ENCODE measurements around the gene CNNM2. TPM values are rescaled to one million over a fixed set of nuclear protein-coding genes. Genes with fewer than 3 reads are reported as not detected.

CNNM2 gene
- total RNA-seq, 2 donors from 2014 or later: 3.4 to 5.3 TPM

DNA sequence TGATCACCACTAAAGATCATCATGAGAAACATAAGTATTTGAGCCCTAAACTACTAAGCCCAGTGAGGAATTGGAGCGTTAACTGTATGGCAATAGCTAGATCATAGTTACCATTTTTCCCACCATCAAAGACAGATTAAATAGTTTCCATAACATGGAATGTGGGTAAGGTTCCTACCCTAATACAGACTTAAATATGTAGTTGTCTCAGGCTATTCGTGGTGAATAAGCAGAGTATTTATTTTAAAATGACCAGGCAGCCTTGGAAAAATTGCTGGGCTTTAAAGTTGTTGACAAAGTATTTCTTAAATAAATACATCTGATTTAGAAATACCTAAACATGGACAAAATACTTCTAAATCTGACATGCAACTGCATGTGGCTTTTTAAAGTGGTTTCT is 168.2 kb downstream of the CNNM2 start:
- no peak overlapping the region for H3K4me3 ChIP-seq
- DNase-seq (no peak), ATAC-seq (no peak)
- TF ChIP-seq, protein P1, sequence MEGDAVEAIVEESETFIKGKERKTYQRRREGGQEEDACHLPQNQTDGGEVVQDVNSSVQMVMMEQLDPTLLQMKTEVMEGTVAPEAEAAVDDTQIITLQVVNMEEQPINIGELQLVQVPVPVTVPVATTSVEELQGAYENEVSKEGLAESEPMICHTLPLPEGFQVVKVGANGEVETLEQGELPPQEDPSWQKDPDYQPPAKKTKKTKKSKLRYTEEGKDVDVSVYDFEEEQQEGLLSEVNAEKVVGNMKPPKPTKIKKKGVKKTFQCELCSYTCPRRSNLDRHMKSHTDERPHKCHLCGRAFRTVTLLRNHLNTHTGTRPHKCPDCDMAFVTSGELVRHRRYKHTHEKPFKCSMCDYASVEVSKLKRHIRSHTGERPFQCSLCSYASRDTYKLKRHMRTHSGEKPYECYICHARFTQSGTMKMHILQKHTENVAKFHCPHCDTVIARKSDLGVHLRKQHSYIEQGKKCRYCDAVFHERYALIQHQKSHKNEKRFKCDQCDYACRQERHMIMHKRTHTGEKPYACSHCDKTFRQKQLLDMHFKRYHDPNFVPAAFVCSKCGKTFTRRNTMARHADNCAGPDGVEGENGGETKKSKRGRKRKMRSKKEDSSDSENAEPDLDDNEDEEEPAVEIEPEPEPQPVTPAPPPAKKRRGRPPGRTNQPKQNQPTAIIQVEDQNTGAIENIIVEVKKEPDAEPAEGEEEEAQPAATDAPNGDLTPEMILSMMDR (IDR thresholded peaks at IDR 0.05): no peak
- TF ChIP-seq POLR2A (IDR thresholded peaks at IDR 0.05): no peak
- H3K27me3 ChIP-seq: no peaks in the 10 kb centered on the region
- H3K4me1 ChIP-seq: no peaks in the 10 kb centered on the region
- H3K9me3 ChIP-seq: no peaks in the 10 kb centered on the region
- intact Hi-C loops (cut with DNase I): no loop called here
- WGBS, 2 donors: 68 to 79% methylated on average over 2 of the region's 2 CpGs
- peaks cover 12 to 28% of the 10 kb centered on the region in 2 donors for H3K36me3 ChIP-seq (replicated peaks in 1 of 2; ENCODE audit: insufficient read depth in 1 of 2, low read depth in 2 of 2)
- H3K27ac ChIP-seq: no peak overlapping the region

DNA sequence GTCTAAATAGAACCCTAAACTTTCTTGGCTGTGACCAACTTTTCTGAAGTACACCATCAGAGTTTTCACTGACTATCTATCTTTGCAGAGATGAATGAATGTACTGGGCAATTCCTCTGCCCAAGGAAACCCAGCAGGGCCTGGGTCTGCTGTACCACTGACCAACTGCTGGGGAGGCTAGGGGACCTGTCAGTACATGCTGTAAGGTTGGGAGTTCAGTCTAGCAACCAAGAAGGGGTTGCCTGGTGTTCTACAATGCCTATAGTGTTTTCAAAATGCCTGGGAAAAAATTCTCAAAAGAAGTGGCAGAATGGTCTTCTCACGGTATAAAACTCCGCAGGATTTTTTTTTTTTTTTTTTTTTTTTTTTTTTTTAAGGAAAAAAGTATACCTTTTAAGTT is 168.7 kb downstream of the CNNM2 start:
- ATAC-seq (no peak), DNase-seq (no peak)
- no peak for TF ChIP-seq POLR2A (IDR thresholded peaks at IDR 0.05)
- TF ChIP-seq, protein P1 (IDR thresholded peaks at IDR 0.05): no peak
- no peak overlapping the region for H3K4me3 ChIP-seq
- H3K27ac ChIP-seq: no peak overlapping the region
- intact Hi-C loops (cut with DNase I): no loop called here
- H3K27me3 ChIP-seq: no peaks in the 10 kb centered on the region
- 61 to 98% methylated on average over 2 of the region's 2 CpGs for WGBS, 2 donors
- no peaks in the 10 kb centered on the region for H3K4me1 ChIP-seq
- no peaks in the 10 kb centered on the region for H3K9me3 ChIP-seq
- peaks cover 12 to 32% of the 10 kb centered on the region in 2 donors for H3K36me3 ChIP-seq (replicated peaks in 1 of 2; ENCODE audit: insufficient read depth in 1 of 2, low read depth in 2 of 2)

DNA sequence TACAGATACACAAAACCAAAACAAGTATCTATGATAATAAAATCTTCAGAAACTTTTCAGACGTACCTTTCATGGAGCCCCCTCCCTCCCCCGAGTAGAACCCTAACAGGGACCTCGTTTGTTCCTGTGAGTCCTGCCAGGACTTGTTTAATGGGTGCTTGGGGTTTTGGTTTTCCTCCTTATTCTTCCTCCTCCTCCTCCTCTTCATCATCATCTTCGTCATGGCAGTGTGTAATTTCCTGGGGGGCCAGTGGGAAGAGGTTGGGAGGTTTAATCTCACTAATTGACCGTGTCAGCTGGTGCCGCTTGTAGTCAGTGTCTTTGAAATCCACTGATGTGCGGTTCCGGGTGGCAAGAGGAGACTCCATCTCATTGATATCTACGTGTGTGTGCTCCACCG is 171.4 kb downstream of the CNNM2 start:
- intact Hi-C loops (cut with DNase I): no loop called here
- no peak for DNase-seq
- Histone ChIP-seq H3K27me3 (no peaks in the 10 kb centered on the region), H3K9me3 (no peaks in the 10 kb centered on the region), H3K4me1 (no peaks in the 10 kb centered on the region), H3K27ac (no peak overlapping the region), H3K4me3 (no peak overlapping the region), H3K36me3 (replicated peaks in 1 of 2; ENCODE audit: insufficient read depth in 1 of 2, low read depth in 2 of 2) (peaks cover 12 to 47% of the 10 kb centered on the region in 2 donors)
- WGBS, 2 donors: 86 to 92% methylated on average over 10 of the region's 10 CpGs
- no peak for ATAC-seq
- TF ChIP-seq POLR2A (IDR thresholded peaks at IDR 0.05): no peak
- TF ChIP-seq, protein P1 (IDR thresholded peaks at IDR 0.05): no peak

DNA sequence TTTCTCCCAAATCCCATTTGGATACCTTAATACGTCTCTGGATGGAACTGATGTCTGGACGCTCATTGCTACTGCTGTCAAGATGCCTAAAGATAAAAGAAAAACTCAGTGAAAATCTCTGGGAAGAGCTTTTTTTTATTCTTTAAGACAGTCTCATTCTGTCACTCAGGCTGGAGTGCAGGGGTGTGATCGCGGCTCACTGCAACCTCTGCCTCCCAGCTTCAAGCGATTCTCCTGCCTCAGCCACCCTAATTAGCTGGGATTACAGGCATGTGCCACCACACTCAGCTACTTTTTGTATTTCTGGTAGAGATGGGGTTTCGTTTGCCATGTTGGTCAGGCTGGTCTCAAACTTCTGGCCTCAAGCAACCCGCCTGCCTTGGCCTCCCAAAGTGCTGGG is 172.8 kb downstream of the CNNM2 start:
- Histone ChIP-seq H3K27me3 (no peaks in the 10 kb centered on the region), H3K27ac (no peak overlapping the region), H3K9me3 (no peaks in the 10 kb centered on the region), H3K36me3 (replicated peaks in 1 of 2; ENCODE audit: insufficient read depth in 1 of 2, low read depth in 2 of 2) (peaks cover 12 to 51% of the 10 kb centered on the region in 2 donors), H3K4me3 (no peak overlapping the region), H3K4me1 (no peaks in the 10 kb centered on the region)
- ATAC-seq (no peak), DNase-seq (no peak)
- intact Hi-C loops (cut with DNase I): no loop called here
- WGBS, 2 donors: 94 to 95% methylated on average over 7 of the region's 7 CpGs
- TF ChIP-seq, protein P1 (IDR thresholded peaks at IDR 0.05): no peak
- no peak for TF ChIP-seq POLR2A (IDR thresholded peaks at IDR 0.05)

DNA sequence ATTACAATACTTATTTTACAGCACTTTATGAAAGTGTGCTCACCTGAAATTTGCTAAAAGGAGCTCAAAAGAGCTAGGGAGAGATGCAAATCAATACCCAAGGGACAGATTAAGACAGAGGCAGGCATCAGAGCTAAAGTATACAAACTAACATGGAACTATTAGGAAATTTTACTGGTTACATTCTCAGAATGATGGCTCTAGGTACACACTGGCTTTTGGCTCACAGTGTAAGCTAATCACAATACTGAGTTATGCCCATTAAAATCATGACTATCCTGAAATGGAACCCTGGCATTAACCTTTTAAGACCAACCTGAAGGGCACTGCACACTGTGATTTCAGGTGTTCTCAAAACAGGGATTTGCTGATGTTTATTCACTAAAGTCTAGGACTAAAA is 176.9 kb downstream of the CNNM2 start:
- no peaks in the 10 kb centered on the region for H3K27me3 ChIP-seq
- peaks cover 7 to 54% of the 10 kb centered on the region in 2 donors for H3K36me3 ChIP-seq (replicated peaks in 1 of 2; ENCODE audit: insufficient read depth in 1 of 2, low read depth in 2 of 2)
- H3K4me3 ChIP-seq: no peak overlapping the region
- TF ChIP-seq, protein P1 (IDR thresholded peaks at IDR 0.05): no peak
- TF ChIP-seq POLR2A (IDR thresholded peaks at IDR 0.05): no peak
- no peak for DNase-seq
- no peak overlapping the region for H3K27ac ChIP-seq
- intact Hi-C loops (cut with DNase I): no loop called here
- no peaks in the 10 kb centered on the region for H3K4me1 ChIP-seq
- no peaks in the 10 kb centered on the region for H3K9me3 ChIP-seq
- no peak for ATAC-seq

Measured in body of pancreas (tissue), 4 donors.